Prostate gland (tissue), 2 donors: Measurements from ENCODE around the gene TMPRSS11A. TPM values are rescaled to one million over a fixed set of nuclear protein-coding genes. Genes with fewer than 3 reads are reported as not detected.

ENCODE experiments used
- DNase-seq: peaks from one replicate; pipeline ENCODE4 v3.0.0-alpha.2; 2019; ENCODE audit warnings: low spot score
- H3K27ac ChIP-seq, 2 donors: fragments of 200-600 bp; sonication (generic); 2 replicates each; pipeline ENCODE4 v1.5.1; 2017 to 2019
- H3K27me3 ChIP-seq: fragments of 200-600 bp; sonication (generic); replicated peaks from 2 replicates; pipeline ENCODE4 v1.5.1; 2019; ENCODE audit not compliant: insufficient read depth
- H3K36me3 ChIP-seq, 2 donors: fragments of 200-600 bp; sonication (generic); 1 replicate in 1 of 2; 2 replicates in 1 of 2; pipeline versions ENCODE4 v1.5.1 to v1.8.1; 2017 to 2019
- H3K4me1 ChIP-seq: fragments of 200-600 bp; sonication (generic); replicated peaks from 2 replicates; pipeline ENCODE4 v1.5.1; 2019
- H3K4me3 ChIP-seq, 2 donors: fragments of 200-600 bp; sonication (generic); 2 replicates each; pipeline ENCODE4 v1.5.1; 2017 to 2019
- H3K9me3 ChIP-seq: fragments of 200-600 bp; sonication (generic); 2 replicates; pipeline ENCODE4 v1.5.1; 2017
- POLR2A ChIP-seq: fragments of 450-650 bp; IDR thresholded peaks from one replicate; pipeline ENCODE4 v1.6.1; 2016; ENCODE audit warnings: antibody characterized with exemption, mild to moderate bottlenecking
- POLR2AphosphoS5 ChIP-seq: sonication (generic); formaldehyde crosslinking; IDR thresholded peaks from one replicate; pipeline ENCODE4 v1.6.1; 2017; ENCODE audit warnings: antibody characterized with exemption
- WGBS: methylation state at CpG from one replicate; pipeline ENCODE4 v1.1.5; 2018; 5-methylcytosine and 5-hydroxymethylcytosine counted together
- intact Hi-C: fragments of 100-400 bp; cut with DNase I; formaldehyde crosslinking; loops from one replicate; pipeline ENCODE4 v1.14.2; 2022
- total RNA-seq, 2 donors: library from RNA; depleted of rRNA; stranded (reverse); fragments of >200 nt; gene quantifications; one replicate each; pipeline ENCODE4 v1.1.0, GENCODE V29; 2016
- TF ChIP-seq, protein P1 (sequence below), 4 experiments: fragments of 200-600 bp in 2 of 4; fragments of 450-650 bp in 2 of 4; sonication (generic) in 2 of 4; IDR thresholded peaks; 1 replicate in 3 of 4; 2 replicates in 1 of 4; pipeline ENCODE4 v1.5.1; 2016 to 2019; ENCODE audit warnings: antibody characterized with exemption in 4 of 4, mild to moderate bottlenecking in 2 of 4, moderate library complexity in 2 of 4

TMPRSS11A gene
- total RNA-seq, 2 donors from 2014 or later = 0.18 to 0.45 TPM

DNA sequence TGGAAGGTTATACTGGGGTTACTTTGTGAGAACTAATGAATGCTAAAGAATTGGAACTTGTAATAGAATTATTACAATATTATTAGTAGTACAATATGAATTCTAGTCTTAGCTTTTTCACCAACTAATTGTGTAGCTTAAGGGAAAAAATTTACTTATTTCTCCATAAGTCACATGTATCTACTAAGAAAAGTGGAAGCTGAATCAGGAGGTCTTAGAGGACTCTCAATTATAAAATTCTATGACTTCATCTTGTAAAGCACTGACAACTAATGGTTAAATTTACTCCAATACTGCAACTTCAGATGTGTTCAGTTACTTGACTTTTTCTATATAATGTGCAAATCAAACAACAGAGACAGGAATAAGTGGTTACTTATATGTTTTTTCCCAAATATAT lies 78.6 kb downstream of the TMPRSS11A start:
- TF ChIP-seq POLR2AphosphoS5 = no peak
- no peak for TF ChIP-seq POLR2A
- TF ChIP-seq, protein P1, sequence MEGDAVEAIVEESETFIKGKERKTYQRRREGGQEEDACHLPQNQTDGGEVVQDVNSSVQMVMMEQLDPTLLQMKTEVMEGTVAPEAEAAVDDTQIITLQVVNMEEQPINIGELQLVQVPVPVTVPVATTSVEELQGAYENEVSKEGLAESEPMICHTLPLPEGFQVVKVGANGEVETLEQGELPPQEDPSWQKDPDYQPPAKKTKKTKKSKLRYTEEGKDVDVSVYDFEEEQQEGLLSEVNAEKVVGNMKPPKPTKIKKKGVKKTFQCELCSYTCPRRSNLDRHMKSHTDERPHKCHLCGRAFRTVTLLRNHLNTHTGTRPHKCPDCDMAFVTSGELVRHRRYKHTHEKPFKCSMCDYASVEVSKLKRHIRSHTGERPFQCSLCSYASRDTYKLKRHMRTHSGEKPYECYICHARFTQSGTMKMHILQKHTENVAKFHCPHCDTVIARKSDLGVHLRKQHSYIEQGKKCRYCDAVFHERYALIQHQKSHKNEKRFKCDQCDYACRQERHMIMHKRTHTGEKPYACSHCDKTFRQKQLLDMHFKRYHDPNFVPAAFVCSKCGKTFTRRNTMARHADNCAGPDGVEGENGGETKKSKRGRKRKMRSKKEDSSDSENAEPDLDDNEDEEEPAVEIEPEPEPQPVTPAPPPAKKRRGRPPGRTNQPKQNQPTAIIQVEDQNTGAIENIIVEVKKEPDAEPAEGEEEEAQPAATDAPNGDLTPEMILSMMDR (IDR thresholded peaks at IDR 0.05) = no peak
- H3K27ac ChIP-seq = no peak overlapping the region
- H3K9me3 ChIP-seq = no peaks in the 10 kb centered on the region
- H3K4me1 ChIP-seq = no peaks in the 10 kb centered on the region
- no peak for DNase-seq
- H3K36me3 ChIP-seq = no peaks in the 10 kb centered on the region
- no peaks in the 10 kb centered on the region for H3K27me3 ChIP-seq
- no peak overlapping the region for H3K4me3 ChIP-seq
- intact Hi-C loops = no loop called here

DNA sequence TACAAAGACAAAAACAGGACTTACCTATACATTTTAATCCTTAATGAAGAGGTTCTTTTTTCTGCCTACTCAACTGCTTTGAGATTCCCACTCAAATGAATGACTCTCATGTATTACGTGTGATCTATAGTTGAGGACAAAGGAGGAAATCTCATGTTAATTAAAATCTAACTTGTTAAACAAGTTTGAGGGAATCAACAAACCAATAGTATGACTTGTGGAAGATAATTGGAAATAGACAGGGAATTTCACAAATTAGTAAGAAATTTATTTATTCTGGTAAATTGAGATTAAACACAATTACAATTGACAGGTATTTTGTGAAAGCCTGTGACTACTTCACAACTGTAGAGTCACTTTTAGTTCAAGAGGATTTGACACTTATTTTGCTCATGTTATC lies 79.4 kb downstream of the TMPRSS11A start, which contains the start of gene TMPRSS11D:
Gene TMPRSS11D, minus strand, starts transcription at position 101 of the 400 bp plus-strand sequence. Its CDS starts 69 bp downstream, at position 32.
- Histone ChIP-seq H3K4me1 (no peaks in the 10 kb centered on the region), H3K36me3 (no peaks in the 10 kb centered on the region), H3K27me3 (no peaks in the 10 kb centered on the region), H3K27ac (no peak within 1 kb of the TSS), H3K4me3 (no peak within 1 kb of the TSS), H3K9me3 (no peaks in the 10 kb centered on the region)
- intact Hi-C loops = no loop called here
- 92% methylated on average over 1 of the region's 1 CpG for WGBS
- DNase-seq = no peak
- TF ChIP-seq POLR2A = no peak
- no peak for TF ChIP-seq POLR2AphosphoS5
- TF ChIP-seq, protein P1 (IDR thresholded peaks at IDR 0.05) = no peak

DNA sequence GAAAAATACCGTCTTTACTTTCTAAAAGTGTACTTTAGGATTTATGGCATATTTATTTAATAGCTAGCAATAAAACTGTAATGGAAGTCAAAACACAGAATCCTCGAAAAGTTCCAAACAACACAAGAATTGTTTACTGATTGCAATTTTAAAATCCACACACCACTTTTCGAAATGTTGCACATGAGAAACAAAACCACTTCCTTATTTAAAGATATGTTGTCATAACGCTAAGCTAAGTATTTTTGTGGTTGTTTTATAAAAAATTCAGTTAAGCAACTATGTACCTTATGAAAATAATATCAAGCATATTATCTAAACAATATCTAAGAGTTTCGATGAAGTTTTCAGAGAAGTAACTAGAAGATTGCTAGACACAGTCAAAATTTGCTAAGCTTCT lies 79.8 kb downstream of the TMPRSS11A start:
- WGBS = 69% methylated on average over 5 of the region's 5 CpGs
- H3K27me3 ChIP-seq = no peaks in the 10 kb centered on the region
- no peak for DNase-seq
- TF ChIP-seq POLR2AphosphoS5 = no peak
- TF ChIP-seq, protein P1 (IDR thresholded peaks at IDR 0.05) = no peak
- TF ChIP-seq POLR2A = no peak
- intact Hi-C loops = no loop called here
- H3K4me1 ChIP-seq = no peaks in the 10 kb centered on the region
- H3K9me3 ChIP-seq = no peaks in the 10 kb centered on the region
- H3K36me3 ChIP-seq = no peaks in the 10 kb centered on the region
- no peak overlapping the region for H3K27ac ChIP-seq
- H3K4me3 ChIP-seq = no peak overlapping the region

DNA sequence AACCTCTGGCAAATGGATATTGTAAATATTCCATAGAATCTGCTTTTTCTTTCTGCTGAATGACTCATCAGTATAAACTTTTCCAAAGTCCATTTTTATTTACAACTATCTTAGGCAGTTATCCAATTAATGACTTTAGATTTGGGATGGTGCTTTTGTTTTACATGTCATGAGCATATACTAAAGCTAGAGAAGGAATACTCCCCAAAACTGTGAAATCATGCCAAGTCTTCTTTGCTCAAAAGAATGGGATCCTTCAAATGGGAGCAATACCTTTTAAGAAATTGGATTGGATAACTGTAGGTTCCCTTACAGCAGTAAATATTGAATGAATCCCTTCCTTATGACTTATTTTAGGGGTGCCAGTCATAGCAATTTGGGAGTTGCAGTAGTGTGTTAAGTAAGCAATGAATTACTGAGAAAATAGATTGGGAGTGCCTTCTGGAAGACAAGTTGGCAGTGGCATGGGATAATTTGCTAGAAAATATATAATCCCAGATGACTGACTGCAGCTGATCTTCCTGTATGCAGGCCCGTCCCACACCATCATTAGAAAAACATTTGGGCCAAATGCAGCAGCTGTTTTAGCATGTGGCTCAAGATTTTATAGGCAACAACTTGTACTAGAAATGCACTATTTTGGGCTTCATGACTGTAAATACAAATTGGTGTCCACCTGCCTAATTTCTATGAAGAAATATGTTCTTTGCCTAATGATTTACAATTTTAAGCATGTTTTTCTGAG lies 82.3 kb downstream of the TMPRSS11A start:
- TF ChIP-seq, protein P1 (IDR thresholded peaks at IDR 0.05) = no peak
- no peak for TF ChIP-seq POLR2AphosphoS5
- TF ChIP-seq POLR2A = no peak
- Histone ChIP-seq H3K4me3 (no peak overlapping the region), H3K9me3 (no peaks in the 10 kb centered on the region), H3K27ac (no peak overlapping the region), H3K36me3 (no peaks in the 10 kb centered on the region), H3K27me3 (no peaks in the 10 kb centered on the region), H3K4me1 (no peaks in the 10 kb centered on the region)
- DNase-seq = no peak
- intact Hi-C loops = no loop called here
- 16% methylated on average over 1 of the region's 1 CpG for WGBS

DNA sequence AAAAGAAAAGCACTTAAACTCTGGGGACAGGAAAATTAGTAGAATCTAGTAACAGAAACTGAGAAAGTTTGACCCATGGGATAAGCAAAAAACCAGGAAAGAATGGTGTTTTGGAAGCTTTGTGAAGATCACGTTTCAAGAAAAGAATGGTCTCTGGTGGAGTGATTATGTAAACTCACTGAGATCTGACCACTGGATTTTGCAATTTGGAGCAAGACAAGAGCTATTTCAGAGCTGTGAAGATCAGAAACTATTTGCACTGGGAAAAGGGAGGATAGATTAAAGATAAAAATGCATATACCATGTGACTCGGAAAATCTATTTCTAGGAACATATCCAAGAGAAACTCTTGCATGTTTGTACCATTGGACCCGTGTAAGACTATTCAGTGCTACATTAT lies 83.8 kb downstream of the TMPRSS11A start:
- Histone ChIP-seq H3K4me1 (no peaks in the 10 kb centered on the region), H3K36me3 (no peaks in the 10 kb centered on the region), H3K4me3 (no peak overlapping the region), H3K27ac (no peak overlapping the region), H3K9me3 (no peaks in the 10 kb centered on the region), H3K27me3 (no peaks in the 10 kb centered on the region)
- TF ChIP-seq, protein P1 (IDR thresholded peaks at IDR 0.05) = no peak
- TF ChIP-seq POLR2AphosphoS5 = no peak
- TF ChIP-seq POLR2A = no peak
- no peak for DNase-seq
- WGBS = 94% methylated on average over 3 of the region's 3 CpGs
- intact Hi-C loops = no loop called here
